ENCODE measurements around the gene NEO1.

DNA sequence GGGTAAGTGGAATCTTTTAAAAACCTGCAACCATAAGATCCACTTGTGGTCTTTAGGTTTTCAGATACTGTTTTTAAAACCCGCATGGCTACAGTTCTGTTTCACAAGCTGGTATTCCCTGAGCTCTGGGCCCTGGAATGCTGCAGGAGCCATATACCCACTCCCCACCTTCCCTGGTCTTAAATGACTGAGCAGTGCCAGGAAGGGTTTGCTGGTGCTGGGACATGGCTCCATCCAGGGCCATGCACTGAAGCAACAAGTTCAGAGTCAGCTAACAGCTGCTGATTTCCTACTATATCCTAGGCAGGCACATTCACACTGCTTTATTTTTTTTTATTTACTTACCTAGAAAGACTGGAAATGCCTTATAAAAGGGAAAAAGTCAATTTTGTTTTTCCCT lies 239.2 kb downstream of the NEO1 start:
- TF ChIP-seq POLR2A (IDR thresholded peaks at IDR 0.05; ENCODE audit: low read depth, low read length) (no peak), POLR2AphosphoS5 (IDR thresholded peaks at IDR 0.05; ENCODE audit: low read depth, low read length) (no peak), TAF1 (IDR thresholded peaks at IDR 0.05; ENCODE audit: low read depth, low read length) (no peak), PAX5 (IDR thresholded peaks at IDR 0.05; ENCODE audit: insufficient read depth, low read length, severe bottlenecking) (no peak), POU2F2 (IDR thresholded peaks at IDR 0.05; ENCODE audit: low read depth, low read length) (no peak)
